NT2/D1 (cell line): ENCODE results near the gene DMRT2.

Source experiments
- DNase-seq: peaks from one replicate; pipeline ENCODE4 v3.0.0-alpha.2; 2011; ENCODE audit warnings: low read depth, low spot score
- H3K27me3 ChIP-seq: 2 replicates; pipeline ENCODE4 v1.6.0; 2011; ENCODE audit warnings: mild to moderate bottlenecking; ENCODE audit not compliant: insufficient read length, insufficient read depth
- H3K36me3 ChIP-seq: 2 replicates; pipeline ENCODE4 v1.6.1; 2011; ENCODE audit warnings: mild to moderate bottlenecking, low read length, mixed read lengths; ENCODE audit not compliant: insufficient read depth, insufficient read length
- H3K4me1 ChIP-seq: 2 replicates; pipeline ENCODE4 v1.5.1; 2011; ENCODE audit not compliant: insufficient read depth, insufficient read length
- H3K4me3 ChIP-seq: 2 replicates; pipeline ENCODE4 v1.5.1; 2011; ENCODE audit warnings: low read depth; ENCODE audit not compliant: insufficient read length
- H3K9ac ChIP-seq: 2 replicates; pipeline ENCODE4 v1.6.0; 2011; ENCODE audit warnings: low read depth; ENCODE audit not compliant: insufficient read length
- H3K9me3 ChIP-seq: 2 replicates; pipeline ENCODE4 v1.5.1; 2011; ENCODE audit warnings: mild to moderate bottlenecking, low read length; ENCODE audit not compliant: insufficient read depth
- SUZ12 ChIP-seq: IDR thresholded peaks from 2 replicates; pipeline ENCODE4 v1.6.1; 2011; ENCODE audit not compliant: insufficient read length, insufficient read depth; ENCODE audit errors: extremely low read depth
- YY1 ChIP-seq: IDR thresholded peaks from 2 replicates; pipeline ENCODE4 v1.6.1; 2011; ENCODE audit not compliant: insufficient read length, insufficient read depth
- ZNF274 ChIP-seq: IDR thresholded peaks from 2 replicates; pipeline ENCODE4 v1.6.1; 2011; ENCODE audit warnings: mild to moderate bottlenecking, low read depth, low read length

Gene DMRT2

GRCh38 chr9:1073497-1073896 lies 23.3 kb downstream of the DMRT2 start:
- no peaks in the 10 kb centered on the region for H3K4me1 ChIP-seq
- no peak for TF ChIP-seq YY1
- no peak for TF ChIP-seq SUZ12
- no peak for TF ChIP-seq ZNF274
- H3K9ac ChIP-seq: no peak overlapping the region
- DNase-seq: no peak
- no peak overlapping the region for H3K4me3 ChIP-seq
- peaks cover 24% of the 10 kb centered on the region; the same call in 1 of the 2 replicates for H3K9me3 ChIP-seq
- H3K36me3 ChIP-seq: no peaks in the 10 kb centered on the region
- no peaks in the 10 kb centered on the region for H3K27me3 ChIP-seq

DNA sequence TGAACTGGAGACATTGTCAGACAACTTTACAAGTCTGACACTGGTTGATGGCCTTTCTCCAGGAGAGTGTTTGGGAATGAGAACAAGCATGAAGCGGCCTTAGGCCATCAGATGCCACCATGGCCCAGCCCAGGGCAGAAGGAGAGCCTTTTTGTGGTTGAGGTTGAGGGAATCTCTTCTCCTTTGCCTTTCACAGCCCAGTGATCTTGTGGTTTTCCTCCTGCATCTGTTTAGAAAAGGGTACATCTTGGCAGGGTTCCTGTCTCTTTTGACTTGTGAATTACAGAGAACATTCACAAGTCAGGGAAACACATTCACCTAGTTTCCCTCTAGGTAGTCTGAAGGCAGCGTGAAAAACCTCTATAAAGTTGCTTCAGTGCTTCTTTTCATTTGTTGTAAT lies 27.5 kb downstream of the DMRT2 start:
- Histone ChIP-seq H3K36me3 (no peaks in the 10 kb centered on the region), H3K9me3 (peaks cover 13% of the 10 kb centered on the region; the same call in 1 of the 2 replicates), H3K4me3 (no peak overlapping the region), H3K9ac (no peak overlapping the region), H3K4me1 (no peaks in the 10 kb centered on the region), H3K27me3 (no peaks in the 10 kb centered on the region)
- TF ChIP-seq SUZ12 (no peak), ZNF274 (no peak), YY1 (no peak)
- DNase-seq: no peak

DNA sequence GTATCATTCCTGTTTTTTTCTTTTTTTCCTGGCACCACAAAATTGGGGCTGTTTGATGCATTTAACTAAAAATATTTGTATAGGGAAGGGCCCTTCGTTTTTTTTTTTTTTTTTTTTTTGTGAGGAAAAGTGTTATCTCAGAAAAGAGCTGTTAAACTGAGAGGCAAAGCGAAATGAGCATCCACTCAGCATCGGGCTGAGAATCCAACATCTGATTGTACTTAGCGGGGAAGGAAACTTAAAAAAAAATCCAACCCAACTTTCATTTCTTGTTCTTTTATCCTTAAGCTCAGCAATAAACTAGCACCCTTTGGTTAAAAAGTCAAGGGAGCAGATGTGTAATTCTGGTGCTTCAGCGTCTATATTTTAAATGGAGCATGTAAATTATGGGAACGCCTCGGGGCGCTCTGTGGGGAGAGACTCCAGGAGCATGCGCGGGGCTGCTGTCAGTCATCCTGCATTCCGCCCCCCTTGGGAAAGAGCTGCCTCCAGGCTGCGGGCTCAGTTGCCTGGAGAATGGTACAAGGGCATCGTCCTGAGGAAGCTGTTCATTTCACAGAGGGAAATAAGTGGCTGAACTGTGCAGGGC lies 33.3 kb downstream of the DMRT2 start:
- DNase-seq: no peak
- no peaks in the 10 kb centered on the region for H3K36me3 ChIP-seq
- no peak overlapping the region for H3K4me3 ChIP-seq
- no peaks in the 10 kb centered on the region for H3K9me3 ChIP-seq
- H3K4me1 ChIP-seq: no peaks in the 10 kb centered on the region
- no peak overlapping the region for H3K9ac ChIP-seq
- H3K27me3 ChIP-seq: no peaks in the 10 kb centered on the region
- TF ChIP-seq ZNF274: no peak
- no peak for TF ChIP-seq SUZ12
- TF ChIP-seq YY1: no peak

DNA sequence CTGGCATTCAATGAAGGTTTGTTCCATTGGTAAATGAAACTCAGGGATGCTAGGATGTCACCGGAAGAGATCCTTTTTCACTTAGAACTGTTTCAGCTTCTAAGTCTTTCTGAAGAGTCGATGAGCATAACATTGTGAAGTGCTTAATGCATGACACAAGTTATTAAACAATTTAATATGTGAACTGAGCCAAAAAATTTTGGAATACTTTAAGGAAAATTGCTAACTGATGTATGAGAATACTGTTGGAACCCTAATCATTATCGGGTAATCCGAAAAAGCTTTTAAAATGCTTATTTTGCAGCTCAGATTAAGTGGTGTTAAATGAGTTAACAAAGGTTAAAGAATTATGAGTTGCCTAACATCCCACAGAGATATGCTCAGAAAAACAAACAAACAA lies 34.9 kb downstream of the DMRT2 start:
- TF ChIP-seq YY1: no peak
- TF ChIP-seq SUZ12: no peak
- TF ChIP-seq ZNF274: no peak
- H3K36me3 ChIP-seq: no peaks in the 10 kb centered on the region
- no peaks in the 10 kb centered on the region for H3K4me1 ChIP-seq
- no peak overlapping the region for H3K4me3 ChIP-seq
- H3K27me3 ChIP-seq: no peaks in the 10 kb centered on the region
- no peaks in the 10 kb centered on the region for H3K9me3 ChIP-seq
- DNase-seq: no peak
- H3K9ac ChIP-seq: no peak overlapping the region

- Histone ChIP-seq H3K9me3 (no peaks in the 10 kb centered on the region), H3K9ac (no peak overlapping the region), H3K4me1 (no peaks in the 10 kb centered on the region), H3K36me3 (no peaks in the 10 kb centered on the region), H3K4me3 (no peak overlapping the region), H3K27me3 (no peaks in the 10 kb centered on the region)
- TF ChIP-seq ZNF274 (no peak), SUZ12 (no peak), YY1 (no peak)
- no peak for DNase-seq
Measured at GRCh38 chr9:1086517-1086916, 36.4 kb downstream of the DMRT2 start.

GRCh38 chr9:1087120-1087881 lies 37.1 kb downstream of the DMRT2 start:
- Histone ChIP-seq H3K27me3 (no peaks in the 10 kb centered on the region), H3K4me1 (no peaks in the 10 kb centered on the region), H3K9ac (no peak overlapping the region), H3K4me3 (no peak overlapping the region), H3K9me3 (no peaks in the 10 kb centered on the region), H3K36me3 (no peaks in the 10 kb centered on the region)
- TF ChIP-seq SUZ12 (no peak), YY1 (no peak), ZNF274 (no peak)
- DNase-seq: no peak

DNA sequence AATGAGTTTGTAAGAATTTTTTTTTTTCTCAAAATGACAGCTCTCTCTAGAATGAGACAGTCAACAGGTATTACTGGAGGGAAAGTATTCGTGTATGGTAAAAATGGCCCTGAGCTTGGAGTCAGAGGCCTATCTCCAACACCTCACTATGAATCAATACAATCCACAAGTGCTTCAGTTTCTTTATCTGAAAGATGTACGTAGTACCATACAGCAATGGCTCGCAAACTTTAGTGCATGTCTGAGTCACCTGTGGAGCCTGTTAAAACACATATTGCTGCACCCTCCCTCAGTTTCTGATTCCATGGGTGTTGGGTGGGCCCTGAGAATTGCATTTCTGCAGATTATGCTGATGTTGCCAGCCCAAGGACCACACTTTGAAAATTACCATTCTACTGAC lies 44.6 kb downstream of the DMRT2 start:
- H3K4me3 ChIP-seq: no peak overlapping the region
- no peak overlapping the region for H3K9ac ChIP-seq
- H3K4me1 ChIP-seq: no peaks in the 10 kb centered on the region
- H3K36me3 ChIP-seq: no peaks in the 10 kb centered on the region
- TF ChIP-seq YY1: no peak
- TF ChIP-seq SUZ12: no peak
- no peak for TF ChIP-seq ZNF274
- no peaks in the 10 kb centered on the region for H3K27me3 ChIP-seq
- H3K9me3 ChIP-seq: no peaks in the 10 kb centered on the region
- no peak for DNase-seq
